ENCODE measurements around the gene CDX1.

CDX1 gene

DNA sequence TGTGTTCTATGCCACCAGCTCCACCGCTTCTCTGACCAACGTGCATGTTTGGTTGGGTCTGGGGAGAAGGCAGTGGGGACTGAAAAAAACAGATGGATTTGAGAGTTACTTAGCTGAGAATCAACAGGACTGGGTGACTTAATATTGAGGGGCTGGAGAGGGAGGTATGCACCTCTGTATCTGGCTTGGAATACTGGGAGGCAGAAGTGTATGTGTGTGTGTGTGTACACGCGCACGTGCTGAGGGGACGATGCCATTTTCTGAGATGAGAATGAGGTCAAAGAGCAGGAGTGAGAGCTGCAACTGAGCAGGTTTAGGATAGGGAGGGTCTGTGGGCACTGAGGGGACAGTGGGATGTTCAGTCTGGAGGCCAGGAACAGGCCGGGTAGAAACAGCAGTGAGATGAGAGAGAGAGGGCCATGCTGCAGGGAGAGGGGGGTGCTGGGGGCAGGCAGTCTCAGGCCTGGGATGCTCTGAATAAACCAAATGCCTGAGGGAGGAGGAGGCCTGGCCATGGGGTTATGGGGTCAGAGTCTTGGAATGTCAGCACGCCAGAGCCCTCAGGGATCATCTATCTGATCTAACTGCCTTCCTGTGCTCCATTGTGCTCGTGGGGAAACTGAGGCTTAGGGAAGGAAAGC lies 24.9 kb upstream of the CDX1 start:
- Histone ChIP-seq H3K9me3 (ENCODE audit: low read length) (no peaks in the 10 kb centered on the region), H3K4me3 (ENCODE audit: low read depth, low read length, poor library complexity, severe bottlenecking) (no peak overlapping the region), H2AFZ (ENCODE audit: low read length) (no peak overlapping the region), H3K36me3 (ENCODE audit: insufficient read depth, low read length) (no peaks in the 10 kb centered on the region), H3K4me2 (ENCODE audit: low read length) (no peak overlapping the region), H3K79me2 (ENCODE audit: insufficient read depth, low read length) (no peaks in the 10 kb centered on the region), H3K9ac (ENCODE audit: low read length) (no peak overlapping the region), H3K27me3 (ENCODE audit: insufficient read depth, low read length) (peaks cover 4% of the 10 kb centered on the region; the same call in 1 of the 2 replicates), H3K27ac (ENCODE audit: low read depth, low read length, poor library complexity, severe bottlenecking) (no peak overlapping the region), H4K20me1 (ENCODE audit: insufficient read depth, low read length) (no peaks in the 10 kb centered on the region), H3F3A (ENCODE audit: insufficient read depth, low read length) (no peaks in the 10 kb centered on the region), H3K4me1 (ENCODE audit: insufficient read depth, low read length, severe bottlenecking) (no peaks in the 10 kb centered on the region), H3K9me2 (ENCODE audit: low read depth, low read length) (no peaks in the 10 kb centered on the region)
- TF ChIP-seq, protein P1, sequence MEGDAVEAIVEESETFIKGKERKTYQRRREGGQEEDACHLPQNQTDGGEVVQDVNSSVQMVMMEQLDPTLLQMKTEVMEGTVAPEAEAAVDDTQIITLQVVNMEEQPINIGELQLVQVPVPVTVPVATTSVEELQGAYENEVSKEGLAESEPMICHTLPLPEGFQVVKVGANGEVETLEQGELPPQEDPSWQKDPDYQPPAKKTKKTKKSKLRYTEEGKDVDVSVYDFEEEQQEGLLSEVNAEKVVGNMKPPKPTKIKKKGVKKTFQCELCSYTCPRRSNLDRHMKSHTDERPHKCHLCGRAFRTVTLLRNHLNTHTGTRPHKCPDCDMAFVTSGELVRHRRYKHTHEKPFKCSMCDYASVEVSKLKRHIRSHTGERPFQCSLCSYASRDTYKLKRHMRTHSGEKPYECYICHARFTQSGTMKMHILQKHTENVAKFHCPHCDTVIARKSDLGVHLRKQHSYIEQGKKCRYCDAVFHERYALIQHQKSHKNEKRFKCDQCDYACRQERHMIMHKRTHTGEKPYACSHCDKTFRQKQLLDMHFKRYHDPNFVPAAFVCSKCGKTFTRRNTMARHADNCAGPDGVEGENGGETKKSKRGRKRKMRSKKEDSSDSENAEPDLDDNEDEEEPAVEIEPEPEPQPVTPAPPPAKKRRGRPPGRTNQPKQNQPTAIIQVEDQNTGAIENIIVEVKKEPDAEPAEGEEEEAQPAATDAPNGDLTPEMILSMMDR (IDR thresholded peaks at IDR 0.05; ENCODE audit: low read length): no peak
- no peak for TF ChIP-seq EZH2 (IDR thresholded peaks at IDR 0.05; ENCODE audit: borderline replicate concordance, low read length)

- TF ChIP-seq, protein P1 (IDR thresholded peaks at IDR 0.05; ENCODE audit: low read length): no peak
- no peak for TF ChIP-seq EZH2 (IDR thresholded peaks at IDR 0.05; ENCODE audit: borderline replicate concordance, low read length)
- Histone ChIP-seq H3K9ac (ENCODE audit: low read length) (no peak overlapping the region), H2AFZ (ENCODE audit: low read length) (no peak overlapping the region), H3K4me3 (ENCODE audit: low read depth, low read length, poor library complexity, severe bottlenecking) (no peak overlapping the region), H3K9me2 (ENCODE audit: low read depth, low read length) (no peaks in the 10 kb centered on the region), H3K4me2 (ENCODE audit: low read length) (no peak overlapping the region), H3K9me3 (ENCODE audit: low read length) (no peaks in the 10 kb centered on the region), H3F3A (ENCODE audit: insufficient read depth, low read length) (no peaks in the 10 kb centered on the region), H3K27me3 (ENCODE audit: insufficient read depth, low read length) (peaks cover 6% of the 10 kb centered on the region; the same call in 1 of the 2 replicates), H3K36me3 (ENCODE audit: insufficient read depth, low read length) (no peaks in the 10 kb centered on the region), H4K20me1 (ENCODE audit: insufficient read depth, low read length) (no peaks in the 10 kb centered on the region), H3K79me2 (ENCODE audit: insufficient read depth, low read length) (no peaks in the 10 kb centered on the region), H3K27ac (ENCODE audit: low read depth, low read length, poor library complexity, severe bottlenecking) (no peak overlapping the region), H3K4me1 (ENCODE audit: insufficient read depth, low read length, severe bottlenecking) (no peaks in the 10 kb centered on the region)
These were observed 24.2 kb upstream of the CDX1 start for GRCh38 chr5:150142185-150142958.

DNA sequence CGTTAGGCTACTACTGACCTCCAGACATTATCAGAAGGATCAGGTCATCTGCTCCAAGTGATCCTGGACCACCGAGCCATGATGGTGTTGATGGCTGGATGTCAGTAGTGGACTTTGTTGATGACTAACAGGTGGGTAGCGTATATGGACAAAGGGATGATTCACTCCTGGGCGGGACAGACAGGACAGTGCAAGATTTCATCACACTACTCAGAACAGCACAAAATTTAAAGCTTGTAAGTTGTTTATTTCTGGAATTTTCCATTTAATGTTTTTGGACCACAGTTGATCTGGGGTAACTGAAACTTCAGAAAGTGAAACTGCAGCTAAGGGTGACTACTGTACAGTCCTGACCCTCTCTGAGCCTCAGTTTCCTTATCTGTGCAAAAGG lies 23.6 kb upstream of the CDX1 start:
- Histone ChIP-seq H3K9me2 (ENCODE audit: low read depth, low read length) (no peaks in the 10 kb centered on the region), H3K9me3 (ENCODE audit: low read length) (no peaks in the 10 kb centered on the region), H3K9ac (ENCODE audit: low read length) (no peak overlapping the region), H4K20me1 (ENCODE audit: insufficient read depth, low read length) (no peaks in the 10 kb centered on the region), H3K79me2 (ENCODE audit: insufficient read depth, low read length) (no peaks in the 10 kb centered on the region), H3K27me3 (ENCODE audit: insufficient read depth, low read length) (peaks cover 10% of the 10 kb centered on the region; the same call in 1 of the 2 replicates), H2AFZ (ENCODE audit: low read length) (no peak overlapping the region), H3K4me3 (ENCODE audit: low read depth, low read length, poor library complexity, severe bottlenecking) (no peak overlapping the region), H3F3A (ENCODE audit: insufficient read depth, low read length) (no peaks in the 10 kb centered on the region), H3K4me2 (ENCODE audit: low read length) (no peak overlapping the region), H3K27ac (ENCODE audit: low read depth, low read length, poor library complexity, severe bottlenecking) (no peak overlapping the region), H3K36me3 (ENCODE audit: insufficient read depth, low read length) (no peaks in the 10 kb centered on the region), H3K4me1 (ENCODE audit: insufficient read depth, low read length, severe bottlenecking) (no peaks in the 10 kb centered on the region)
- TF ChIP-seq, protein P1 (IDR thresholded peaks at IDR 0.05; ENCODE audit: low read length): no peak
- no peak for TF ChIP-seq EZH2 (IDR thresholded peaks at IDR 0.05; ENCODE audit: borderline replicate concordance, low read length)

All from OCI-LY1 (cell line).